Activated CD8-positive, alpha-beta memory T cell treated with anti-CD3 and anti-CD28 coated beads, Interleukin-2, amount 50 U/mL, for 48 hours (primary cell): ENCODE measurements around the gene GPC6.

ENCODE experiments used
- DNase-seq: peaks from one replicate; pipeline ENCODE4 v3.0.0-alpha.2; 2020

GPC6 gene

DNA sequence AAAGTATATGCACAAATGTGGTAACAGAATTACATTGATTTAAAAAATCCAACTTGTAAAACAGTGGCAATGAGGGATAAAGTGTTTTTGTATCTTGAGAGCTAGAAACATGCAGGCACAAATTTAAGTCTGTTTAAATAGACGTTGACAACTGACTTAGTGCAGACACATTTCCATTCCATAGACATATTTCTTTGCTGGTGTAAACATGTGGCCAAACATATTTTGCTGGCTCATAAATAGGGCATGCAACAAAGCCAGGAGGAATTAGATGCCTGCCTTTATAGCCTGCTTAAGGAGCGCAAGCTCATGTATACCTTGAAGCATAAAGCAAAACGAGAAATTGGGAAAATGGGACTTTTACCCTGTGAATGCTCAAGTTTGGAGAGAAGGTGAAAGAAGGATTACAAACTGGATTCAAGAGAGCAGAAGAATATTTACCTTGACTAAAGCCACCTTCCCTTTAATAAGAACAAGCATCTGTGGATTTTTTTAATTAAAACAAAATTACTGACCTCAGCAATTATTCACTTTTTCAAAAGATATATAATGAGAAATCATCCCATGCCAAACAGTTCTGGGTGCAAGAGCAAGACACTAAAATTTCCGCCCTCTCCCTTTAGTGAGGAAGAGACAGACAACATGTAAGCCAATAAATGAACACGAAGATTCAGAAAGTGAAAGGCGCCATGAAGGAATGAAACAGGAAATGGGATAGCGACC, 1181.9 kb downstream of the GPC6 start:
- no peak for DNase-seq

- no peak for DNase-seq
These were observed 1185.1 kb downstream of the GPC6 start for GRCh38 chr13:94411747-94412146.

DNA sequence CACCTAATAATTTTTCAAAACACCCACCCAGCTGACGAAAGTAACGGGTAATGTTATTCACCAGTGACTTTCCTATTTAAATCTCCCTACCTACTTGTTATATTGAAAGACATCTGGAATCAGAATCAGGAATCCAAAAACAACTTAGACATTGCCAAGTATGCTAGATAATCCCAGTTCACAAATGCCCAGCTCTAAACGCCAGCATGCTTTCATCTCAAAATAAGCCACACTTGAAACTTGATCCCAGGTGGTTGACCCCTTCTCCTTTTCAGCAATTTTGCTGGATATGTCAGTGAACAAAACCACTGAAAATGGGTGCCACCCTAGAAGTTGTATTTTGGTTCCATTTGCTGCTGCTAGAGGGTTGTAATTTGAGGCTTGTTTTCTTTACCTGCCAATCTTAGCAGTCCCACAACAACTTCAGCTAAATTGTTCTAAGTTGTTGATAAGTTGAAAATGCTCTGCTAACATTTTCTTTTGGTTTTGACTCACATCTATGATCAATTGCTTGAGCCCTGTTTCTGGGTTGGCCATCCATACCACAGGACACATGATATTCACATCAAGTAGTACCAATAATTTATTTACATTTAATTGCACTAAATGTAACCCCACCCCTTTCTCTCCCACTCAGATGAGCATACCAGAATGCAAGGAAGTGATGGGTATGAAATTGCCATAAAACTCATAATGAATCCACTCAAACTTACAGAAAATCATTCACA, 1186.4 kb downstream of the GPC6 start:
- no peak for DNase-seq

GRCh38 chr13:94413598-94413944, 1187.0 kb downstream of the GPC6 start:
- DNase-seq, result no peak

GRCh38 chr13:94414141-94414540, 1187.5 kb downstream of the GPC6 start:
- DNase-seq, result no peak

DNA sequence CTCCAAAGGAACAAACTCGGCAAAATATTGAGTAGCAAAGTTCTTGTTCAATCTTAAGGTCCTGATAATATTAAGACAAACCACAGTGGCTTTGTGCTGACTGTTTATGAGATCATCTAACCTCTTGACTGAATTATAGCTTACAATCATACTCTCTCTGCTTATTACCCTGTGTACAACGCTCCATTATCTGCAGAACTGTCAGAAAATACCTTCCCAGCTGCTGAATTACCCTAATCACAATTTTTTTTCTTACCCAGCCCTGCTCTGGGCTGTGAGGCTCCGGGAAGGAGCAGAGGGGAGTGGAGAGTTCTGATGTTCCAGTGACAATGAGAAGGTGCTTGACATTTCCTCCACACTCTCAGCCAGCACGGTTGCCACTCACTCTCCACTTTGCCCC, 1188.1 kb downstream of the GPC6 start:
- DNase-seq, result no peak

DNA sequence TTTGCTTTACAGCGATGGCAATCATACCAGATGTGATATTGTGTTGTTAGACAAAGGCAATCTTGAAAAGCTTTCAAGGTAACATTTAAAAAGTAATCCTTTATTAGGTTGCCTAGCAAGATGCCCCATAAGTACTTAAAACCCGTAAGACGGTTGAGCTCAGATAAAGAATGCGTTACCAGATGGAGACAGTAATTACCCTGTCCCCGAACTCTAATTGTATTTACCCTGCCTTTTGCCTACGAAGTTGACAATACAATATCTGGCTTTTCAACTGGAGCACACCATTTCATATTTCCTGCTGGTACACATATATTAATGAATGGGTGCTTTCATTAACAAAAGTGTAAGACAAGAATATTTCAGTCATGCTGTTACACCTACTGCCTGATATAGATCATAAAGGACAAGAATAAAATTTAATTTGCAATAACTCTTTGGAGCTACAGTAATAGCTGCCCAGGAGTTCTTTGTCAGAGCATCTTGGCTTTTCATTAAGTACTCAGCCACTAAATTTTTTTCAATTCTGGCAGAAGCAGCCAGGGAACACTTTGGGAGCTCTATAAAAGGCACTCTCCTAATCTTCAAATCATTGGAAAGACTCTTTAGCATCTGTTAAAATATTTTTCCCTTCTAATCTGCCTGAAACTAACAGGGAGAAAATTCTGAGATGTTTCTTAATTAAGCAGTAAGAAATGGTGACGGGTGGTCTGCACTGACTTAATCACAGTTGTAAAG, 1189.1 kb downstream of the GPC6 start:
- DNase-seq, result no peak

DNA sequence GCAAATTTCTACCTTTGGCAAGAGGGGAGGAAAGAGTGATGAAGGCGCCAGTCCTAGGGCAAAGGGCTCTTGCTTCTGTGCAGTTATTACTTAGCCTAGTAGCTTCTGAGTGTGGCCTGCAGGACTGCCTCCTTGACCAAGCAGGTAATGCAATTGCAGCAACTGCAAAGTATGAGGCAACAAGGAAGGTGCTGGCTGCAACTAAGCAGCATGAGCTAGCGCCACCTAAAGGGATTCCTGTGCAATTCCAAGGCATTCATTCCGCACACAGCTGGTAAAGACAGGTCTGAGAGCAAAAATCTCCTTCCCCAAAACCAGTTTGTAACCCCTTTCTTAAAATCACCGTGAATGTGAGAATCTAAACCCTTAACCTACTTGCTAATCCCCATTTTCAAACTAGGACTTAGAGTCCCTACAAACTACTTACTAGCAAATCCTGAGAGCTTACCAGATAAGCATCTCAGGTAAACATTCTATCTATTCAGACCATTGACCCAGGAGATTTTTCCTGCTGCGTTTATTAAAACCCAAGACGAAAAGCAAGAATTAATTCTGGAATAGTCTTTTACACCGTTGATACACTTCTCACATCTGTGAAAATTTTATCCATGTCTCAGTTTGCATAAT, 1190.0 kb downstream of the GPC6 start:
- DNase-seq, result no peak

- DNase-seq, result no peak
These were observed 1190.7 kb downstream of the GPC6 start for GRCh38 chr13:94417294-94417693.

DNA sequence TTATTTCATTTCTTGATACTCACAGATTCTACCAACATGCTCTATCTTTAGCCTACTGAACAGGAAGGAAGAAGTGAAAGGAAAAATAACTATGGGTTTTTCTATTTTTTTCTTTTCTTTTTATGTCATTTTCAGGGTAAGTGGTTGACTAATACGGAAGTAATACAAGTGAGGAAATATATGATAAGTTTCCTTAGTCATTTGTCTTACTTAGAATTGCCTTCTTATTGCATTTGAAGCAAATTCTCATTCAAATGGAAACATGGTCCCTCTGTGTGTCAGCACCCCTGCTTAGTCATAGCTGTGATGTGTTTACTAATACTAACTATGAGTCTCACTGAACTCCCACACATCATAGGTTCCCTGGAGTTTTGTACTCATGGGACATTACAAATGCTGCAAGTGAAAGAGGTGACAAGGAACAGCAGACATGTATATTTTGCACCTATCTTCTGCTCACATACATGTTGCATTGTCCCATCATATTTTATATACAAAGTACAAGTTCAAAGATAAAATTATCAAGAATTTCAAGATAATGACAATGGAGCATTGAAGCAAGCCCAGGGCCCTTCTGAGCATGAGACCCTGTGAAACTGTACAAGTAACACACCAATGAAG, 1192.8 kb downstream of the GPC6 start:
- no peak for DNase-seq

GRCh38 chr13:94419925-94420305, 1193.3 kb downstream of the GPC6 start:
- DNase-seq, result no peak

DNA sequence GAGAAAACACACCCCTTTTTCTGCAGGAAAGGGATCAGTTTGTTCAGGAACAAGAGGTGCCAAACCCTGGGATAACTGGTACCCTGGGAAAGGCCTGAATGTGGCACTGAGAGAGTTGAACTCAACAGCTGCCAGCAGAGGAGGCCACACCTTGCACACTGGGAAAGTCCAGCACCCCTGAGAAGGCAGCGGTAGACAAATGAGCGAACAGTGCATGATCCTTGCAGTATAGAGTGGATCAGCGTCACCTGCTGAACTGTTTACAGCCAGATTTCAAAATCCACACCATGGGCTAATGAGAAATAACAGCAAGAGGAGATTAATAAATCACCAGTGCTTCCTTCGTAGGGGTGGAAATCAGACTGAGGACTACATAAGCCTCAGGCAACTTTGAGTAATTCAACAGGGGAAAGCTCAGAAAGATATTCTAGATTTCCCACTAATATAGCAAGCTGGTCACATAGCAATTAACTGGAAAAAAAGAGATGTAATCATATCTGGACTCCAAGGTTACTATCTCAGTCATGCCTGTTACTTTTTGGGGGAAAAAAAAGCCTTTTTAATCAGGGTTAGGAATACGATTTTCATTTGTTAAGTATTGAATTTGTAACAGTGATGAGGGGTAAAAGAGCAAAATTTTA, 1200.8 kb downstream of the GPC6 start:
- no peak for DNase-seq

DNA sequence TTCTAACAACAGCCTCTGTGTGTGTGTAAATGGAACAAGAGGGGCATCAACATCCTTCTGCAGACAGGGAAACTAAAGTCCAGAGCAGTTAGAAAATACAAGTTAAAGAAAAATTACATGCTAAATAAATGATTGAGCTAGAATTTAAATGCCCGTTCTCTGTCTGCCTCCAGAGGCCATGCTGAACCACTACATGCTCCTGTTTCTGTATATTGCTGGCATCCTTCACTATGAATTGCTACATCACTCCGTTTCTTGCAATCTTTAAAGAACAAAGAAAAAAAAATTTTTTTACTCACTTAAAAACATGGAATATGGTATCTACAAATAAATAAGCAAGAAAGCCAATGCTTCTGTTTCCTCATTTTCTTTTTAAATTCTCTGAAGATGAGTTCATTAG, 1205.0 kb downstream of the GPC6 start:
- no peak for DNase-seq

- DNase-seq, result no peak
These were observed 1205.4 kb downstream of the GPC6 start for GRCh38 chr13:94431987-94432386.

DNA sequence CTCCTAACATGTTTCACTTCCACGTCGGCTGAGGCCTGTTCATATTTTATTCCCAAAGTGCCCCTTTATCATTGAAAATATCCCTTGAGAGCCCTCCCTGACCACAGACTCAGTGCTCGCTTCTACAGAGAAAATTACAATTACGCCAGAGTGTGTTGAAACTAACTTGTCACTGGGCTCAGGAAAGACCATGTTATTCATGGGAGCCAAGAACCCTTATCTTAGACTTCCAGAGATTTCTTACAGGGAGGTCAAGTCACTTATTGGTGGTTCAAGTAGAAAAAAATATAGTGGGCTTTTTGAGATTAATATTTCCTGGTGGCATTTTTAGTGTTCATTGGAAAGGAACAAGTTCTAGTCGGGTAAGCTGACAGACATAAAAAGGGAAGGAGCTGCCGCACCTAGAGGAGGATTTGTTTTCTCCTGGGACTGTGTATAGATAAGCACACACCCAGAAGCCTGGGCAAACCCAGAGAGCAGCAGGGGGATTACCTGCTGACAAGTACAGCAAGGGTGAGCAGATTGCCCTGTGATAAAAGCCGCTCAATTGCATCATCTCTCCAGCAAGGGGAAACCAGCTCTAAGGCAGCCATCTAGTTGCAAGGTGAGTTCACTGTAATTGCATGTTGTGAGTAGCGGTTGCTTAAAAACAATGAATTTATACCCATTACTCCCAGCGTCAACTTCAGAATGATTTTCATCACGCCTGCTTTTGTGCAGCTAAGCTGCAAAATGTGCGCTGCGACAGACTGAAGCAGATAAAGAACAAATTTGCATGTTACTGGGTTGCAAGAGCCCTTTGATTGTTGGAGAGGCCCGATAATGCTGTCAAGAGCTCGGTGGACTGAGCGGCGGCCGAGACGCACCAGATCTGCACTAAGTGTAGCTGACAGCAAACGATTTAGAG, 1206.7 kb downstream of the GPC6 start:
- DNase-seq, result no peak

GRCh38 chr13:94435604-94436226, 1209.1 kb downstream of the GPC6 start:
- no peak for DNase-seq

DNA sequence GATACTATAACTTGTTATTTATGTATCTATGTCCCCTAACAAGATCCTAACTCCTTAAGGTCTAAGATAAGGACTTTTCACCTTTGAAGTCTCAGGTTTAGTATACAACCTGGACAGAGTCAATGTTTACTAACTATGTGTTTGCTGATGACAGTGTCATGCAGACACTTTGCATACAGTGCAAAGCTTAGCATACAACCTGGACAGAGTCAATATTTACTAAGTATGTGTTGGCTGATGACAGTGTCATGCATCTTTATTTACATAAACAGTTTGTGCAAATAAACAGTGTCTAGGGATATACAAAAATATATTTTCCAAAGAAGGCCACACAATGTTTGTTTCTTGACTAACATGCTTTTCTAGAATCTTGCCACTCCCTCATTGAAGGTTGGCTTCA, 1218.2 kb downstream of the GPC6 start:
- DNase-seq, result no peak

GRCh38 chr13:94454334-94454733, 1227.7 kb downstream of the GPC6 start:
- no peak for DNase-seq

GRCh38 chr13:94454906-94455305, 1228.3 kb downstream of the GPC6 start:
- no peak for DNase-seq

GRCh38 chr13:94455414-94455813, 1228.8 kb downstream of the GPC6 start:
- no peak for DNase-seq
